GM23338 (cell line): ENCODE results near the gene ARHGEF28. TPM values are rescaled to one million over a fixed set of nuclear protein-coding genes. Genes with fewer than 3 reads are reported as not detected.

Experiments
- ATAC-seq: fragments of 200-7000 bp; cut with Tn5 transposase; 3 replicates; pipeline ENCODE4 v1.9.1; 2020
- DNase-seq: peaks from one replicate; pipeline ENCODE4 v3.0.0-alpha.2; 2015; ENCODE audit warnings: low spot score
- H2AFZ ChIP-seq: fragments of 200-600 bp; sonication (generic); 2 replicates; pipeline ENCODE4 v1.8.0; 2016; ENCODE audit warnings: antibody characterized with exemption, mild to moderate bottlenecking, moderate library complexity
- H3F3A ChIP-seq: fragments of 200-600 bp; sonication (generic); replicated peaks from 2 replicates; pipeline ENCODE4 v1.8.0; 2017; ENCODE audit warnings: antibody characterized with exemption, mixed run types, low read depth
- H3K27ac ChIP-seq: fragments of 200-600 bp; sonication (generic); 2 replicates; pipeline ENCODE4 v1.6.1; 2016; ENCODE audit warnings: low read depth
- H3K27me3 ChIP-seq: fragments of 200-600 bp; sonication (generic); 2 replicates; pipeline ENCODE4 v1.8.0; 2016; ENCODE audit warnings: mild to moderate bottlenecking, mixed run types, moderate library complexity; ENCODE audit not compliant: insufficient read depth
- H3K36me3 ChIP-seq: fragments of 200-600 bp; sonication (generic); 2 replicates; pipeline ENCODE4 v1.8.0; 2016; ENCODE audit warnings: mild to moderate bottlenecking; ENCODE audit not compliant: insufficient read depth
- H3K4me1 ChIP-seq: fragments of 200-600 bp; sonication (generic); 2 replicates; pipeline ENCODE4 v1.8.0; 2016; ENCODE audit warnings: mild to moderate bottlenecking, moderate library complexity; ENCODE audit not compliant: insufficient read depth
- H3K4me2 ChIP-seq: fragments of 200-600 bp; sonication (generic); 2 replicates; pipeline ENCODE4 v1.7.1; 2017; ENCODE audit warnings: mixed run types
- H3K4me3 ChIP-seq: fragments of 200-600 bp; sonication (generic); 2 replicates; pipeline ENCODE4 v1.6.1; 2016; ENCODE audit warnings: mixed run types
- H3K79me2 ChIP-seq: fragments of 200-600 bp; sonication (generic); replicated peaks from 2 replicates; pipeline ENCODE4 v1.8.0; 2017; ENCODE audit warnings: mild to moderate bottlenecking; ENCODE audit not compliant: insufficient read depth
- H3K9me2 ChIP-seq: fragments of 200-600 bp; sonication (generic); 2 replicates; pipeline ENCODE4 v1.8.0; 2017; ENCODE audit not compliant: insufficient read depth
- H4K20me1 ChIP-seq: fragments of 200-600 bp; sonication (generic); replicated peaks from 2 replicates; pipeline ENCODE4 v1.8.0; 2017; ENCODE audit warnings: mild to moderate bottlenecking; ENCODE audit not compliant: insufficient read depth
- H3K27ac Mint-ChIP-seq: 2 replicates; pipeline ENCODE4 v1.8.0; 2020; ENCODE audit warnings: inconsistent platforms, mild to moderate bottlenecking, moderate library complexity, mixed read lengths
- H3K27me3 Mint-ChIP-seq: 3 replicates; pipeline ENCODE4 v1.8.0; 2022; ENCODE audit warnings: low read depth, mild to moderate bottlenecking, moderate library complexity, mixed read lengths, inconsistent platforms; ENCODE audit not compliant: insufficient read depth, poor library complexity
- H3K36me3 Mint-ChIP-seq: 3 replicates; pipeline ENCODE4 v1.8.0; 2021; ENCODE audit warnings: low read depth, mild to moderate bottlenecking, inconsistent platforms, moderate library complexity, mixed read lengths
- H3K4me1 Mint-ChIP-seq: 3 replicates; pipeline ENCODE4 v1.8.0; 2020; ENCODE audit warnings: mild to moderate bottlenecking, inconsistent platforms, mixed read lengths
- H3K4me3 Mint-ChIP-seq: 3 replicates; pipeline ENCODE4 v1.8.0; 2021; ENCODE audit warnings: moderate library complexity, mild to moderate bottlenecking, inconsistent platforms, mixed read lengths
- H3K9me3 Mint-ChIP-seq: 3 replicates; pipeline ENCODE4 v1.8.0; 2020; ENCODE audit warnings: moderate library complexity, mild to moderate bottlenecking, inconsistent platforms, mixed read lengths
- CREB1 ChIP-seq: fragments of 250-450 bp; sonication (Bioruptor Pico); IDR thresholded peaks from 2 replicates; pipeline ENCODE4 v1.5.0; 2020; ENCODE audit warnings: low read depth, mild to moderate bottlenecking, moderate library complexity
- CTCF ChIP-seq, 2 experiments: fragments of 200-600 bp in 1 of 2; sonication (generic) in 1 of 2; conservative IDR thresholded peaks; 2 replicates each; pipeline versions ENCODE4 v1.5.1 to v1.6.1; 2016 to 2017; ENCODE audit warnings: antibody characterized with exemption in 2 of 2, low read depth in 2 of 2, mild to moderate bottlenecking in 2 of 2, moderate library complexity in 1 of 2
- ETS1 ChIP-seq: IDR thresholded peaks from 2 replicates; pipeline ENCODE4 v1.6.1; 2016; ENCODE audit warnings: antibody characterized with exemption
- EZH2 ChIP-seq: fragments of 200-600 bp; sonication (generic); IDR thresholded peaks from one replicate; pipeline ENCODE4 v1.8.0; 2017; ENCODE audit warnings: antibody characterized with exemption, mild to moderate bottlenecking, low read depth; ENCODE audit not compliant: unreplicated experiment
- EZH2phosphoT487 ChIP-seq: fragments of 200-600 bp; sonication (generic); IDR thresholded peaks from one replicate; pipeline ENCODE4 v1.8.1; 2018; ENCODE audit warnings: antibody characterized with exemption; ENCODE audit not compliant: unreplicated experiment
- NANOG ChIP-seq: IDR thresholded peaks from 2 replicates; pipeline ENCODE4 v1.6.1; 2016; ENCODE audit warnings: antibody characterized with exemption, borderline replicate concordance
- STAT1 ChIP-seq: IDR thresholded peaks from one replicate; pipeline ENCODE4 v1.6.1; 2016; ENCODE audit warnings: antibody characterized with exemption; ENCODE audit not compliant: unreplicated experiment
- ZNF114 ChIP-seq: fragments of 250-450 bp; sonication (Bioruptor Pico); IDR thresholded peaks from 2 replicates; pipeline ENCODE4 v1.5.0; 2020; ENCODE audit warnings: mild to moderate bottlenecking, moderate library complexity
- long read RNA-seq: library from polyadenylated mRNA; unstranded; transcript quantifications from one replicate; pipeline ENCODE4 v2.0.0, GENCODE V29; 2020; ENCODE audit not compliant: unreplicated experiment
- polyA plus RNA-seq: library from polyadenylated mRNA; unstranded; fragments of >200 nt; fragmentation: Nextera tagmentation; extraction: Ambion mirVana; gene quantifications from 2 replicates; pipeline ENCODE4 v1.2.1, GENCODE V29; 2016
- total RNA-seq: library from RNA; depleted of rRNA; stranded (reverse); fragments of >200 nt; shearing (Covaris generic); gene quantifications from 2 replicates; pipeline ENCODE4 v1.2.3, GENCODE V29; 2014; rRNA removed

ARHGEF28 gene, protein sequence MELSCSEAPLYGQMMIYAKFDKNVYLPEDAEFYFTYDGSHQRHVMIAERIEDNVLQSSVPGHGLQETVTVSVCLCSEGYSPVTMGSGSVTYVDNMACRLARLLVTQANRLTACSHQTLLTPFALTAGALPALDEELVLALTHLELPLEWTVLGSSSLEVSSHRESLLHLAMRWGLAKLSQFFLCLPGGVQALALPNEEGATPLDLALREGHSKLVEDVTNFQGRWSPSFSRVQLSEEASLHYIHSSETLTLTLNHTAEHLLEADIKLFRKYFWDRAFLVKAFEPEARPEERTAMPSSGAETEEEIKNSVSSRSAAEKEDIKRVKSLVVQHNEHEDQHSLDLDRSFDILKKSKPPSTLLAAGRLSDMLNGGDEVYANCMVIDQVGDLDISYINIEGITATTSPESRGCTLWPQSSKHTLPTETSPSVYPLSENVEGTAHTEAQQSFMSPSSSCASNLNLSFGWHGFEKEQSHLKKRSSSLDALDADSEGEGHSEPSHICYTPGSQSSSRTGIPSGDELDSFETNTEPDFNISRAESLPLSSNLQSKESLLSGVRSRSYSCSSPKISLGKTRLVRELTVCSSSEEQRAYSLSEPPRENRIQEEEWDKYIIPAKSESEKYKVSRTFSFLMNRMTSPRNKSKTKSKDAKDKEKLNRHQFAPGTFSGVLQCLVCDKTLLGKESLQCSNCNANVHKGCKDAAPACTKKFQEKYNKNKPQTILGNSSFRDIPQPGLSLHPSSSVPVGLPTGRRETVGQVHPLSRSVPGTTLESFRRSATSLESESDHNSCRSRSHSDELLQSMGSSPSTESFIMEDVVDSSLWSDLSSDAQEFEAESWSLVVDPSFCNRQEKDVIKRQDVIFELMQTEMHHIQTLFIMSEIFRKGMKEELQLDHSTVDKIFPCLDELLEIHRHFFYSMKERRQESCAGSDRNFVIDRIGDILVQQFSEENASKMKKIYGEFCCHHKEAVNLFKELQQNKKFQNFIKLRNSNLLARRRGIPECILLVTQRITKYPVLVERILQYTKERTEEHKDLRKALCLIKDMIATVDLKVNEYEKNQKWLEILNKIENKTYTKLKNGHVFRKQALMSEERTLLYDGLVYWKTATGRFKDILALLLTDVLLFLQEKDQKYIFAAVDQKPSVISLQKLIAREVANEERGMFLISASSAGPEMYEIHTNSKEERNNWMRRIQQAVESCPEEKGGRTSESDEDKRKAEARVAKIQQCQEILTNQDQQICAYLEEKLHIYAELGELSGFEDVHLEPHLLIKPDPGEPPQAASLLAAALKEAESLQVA (N-terminal part only)
- total RNA-seq (1.0 and 1.3 TPM in 2 replicates), polyA plus RNA-seq (0.39 and 0.64 TPM in 2 replicates)
- long read RNA-seq: 0 reads

DNA sequence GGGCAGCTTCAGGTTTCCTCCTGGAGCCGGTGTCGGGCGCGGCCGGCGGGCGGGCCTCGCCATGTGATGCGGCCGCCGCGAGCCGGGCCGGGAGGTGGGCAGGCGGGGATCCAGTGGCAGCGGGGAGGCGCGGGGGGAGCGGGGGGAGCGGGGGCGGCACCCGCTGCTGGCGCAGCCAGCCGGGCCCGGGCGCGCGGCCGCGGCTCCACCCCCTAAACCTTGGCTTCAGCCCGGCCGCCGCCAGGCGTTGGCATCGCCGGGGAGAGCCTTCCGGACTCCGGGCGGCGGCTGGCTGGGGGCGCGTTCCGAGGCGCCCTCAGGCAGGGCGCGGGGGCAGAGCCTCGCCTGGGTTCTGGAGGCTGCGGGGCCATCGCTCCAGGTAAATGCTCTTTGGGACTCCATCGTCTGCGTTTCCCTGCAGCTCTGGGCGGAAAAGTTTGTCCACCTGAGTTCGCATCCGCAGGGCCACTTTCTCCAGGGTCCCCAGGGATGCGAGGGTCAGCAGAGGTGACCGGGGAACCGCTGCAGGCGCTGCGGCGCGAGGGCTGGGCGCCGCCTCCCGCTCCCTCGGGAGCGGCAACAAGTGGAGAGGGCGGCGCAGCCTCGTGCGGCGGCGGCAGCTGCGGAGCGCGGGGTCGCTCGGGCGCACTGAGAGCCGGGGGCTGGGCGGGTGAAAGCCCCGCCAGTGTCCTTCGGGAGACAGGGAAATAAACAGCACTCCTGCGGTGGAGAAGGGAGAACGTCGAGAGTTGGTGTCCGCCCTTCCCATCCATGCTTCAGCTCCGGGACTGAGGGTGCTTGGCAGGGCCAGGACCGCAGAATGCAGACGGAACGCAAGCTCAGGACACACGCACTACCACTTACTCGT lies at the start of gene ARHGEF28:
Gene ARHGEF28 (plus strand): TSS at position 253 of the 868 bp plus-strand sequence. CDS start 58,656 bp downstream, outside the sequence.
- DNase-seq: peak; percentile 72
- Mint-ChIP-seq H3K27me3 (peaks cover 15% of the 10 kb centered on the region), H3K4me3 (peak within 1 kb of the TSS; percentile 71), H3K27ac (no peak within 1 kb of the TSS), H3K36me3 (no peaks in the 10 kb centered on the region), H3K9me3 (no peaks in the 10 kb centered on the region), H3K4me1 (peaks cover 19% of the 10 kb centered on the region)
- no peaks in the 10 kb centered on the region for H3K36me3 ChIP-seq
- no peaks in the 10 kb centered on the region for H3K9me2 ChIP-seq
- H3K27ac ChIP-seq: no peak within 1 kb of the TSS
- H4K20me1 ChIP-seq: no peaks in the 10 kb centered on the region
- peak within 1 kb of the TSS; percentile 98 for H2AFZ ChIP-seq
- peak within 1 kb of the TSS; percentile 75 for H3K4me3 ChIP-seq
- H3K27me3 ChIP-seq: peaks cover 42% of the 10 kb centered on the region
- H3K4me1 ChIP-seq: peaks cover 30% of the 10 kb centered on the region
- H3K4me2 ChIP-seq: peak within 1 kb of the TSS; percentile 93
- H3K79me2 ChIP-seq: no peaks in the 10 kb centered on the region
- TF ChIP-seq NANOG (no peak), CREB1 (CRISPR knock-in tag) (no peak), EZH2 (peak; percentile 31), ETS1 (no peak)
- peaks cover 7% of the 10 kb centered on the region; the same call in 1 of the 2 replicates for H3F3A ChIP-seq
- peak; percentile 79 for ATAC-seq

DNA sequence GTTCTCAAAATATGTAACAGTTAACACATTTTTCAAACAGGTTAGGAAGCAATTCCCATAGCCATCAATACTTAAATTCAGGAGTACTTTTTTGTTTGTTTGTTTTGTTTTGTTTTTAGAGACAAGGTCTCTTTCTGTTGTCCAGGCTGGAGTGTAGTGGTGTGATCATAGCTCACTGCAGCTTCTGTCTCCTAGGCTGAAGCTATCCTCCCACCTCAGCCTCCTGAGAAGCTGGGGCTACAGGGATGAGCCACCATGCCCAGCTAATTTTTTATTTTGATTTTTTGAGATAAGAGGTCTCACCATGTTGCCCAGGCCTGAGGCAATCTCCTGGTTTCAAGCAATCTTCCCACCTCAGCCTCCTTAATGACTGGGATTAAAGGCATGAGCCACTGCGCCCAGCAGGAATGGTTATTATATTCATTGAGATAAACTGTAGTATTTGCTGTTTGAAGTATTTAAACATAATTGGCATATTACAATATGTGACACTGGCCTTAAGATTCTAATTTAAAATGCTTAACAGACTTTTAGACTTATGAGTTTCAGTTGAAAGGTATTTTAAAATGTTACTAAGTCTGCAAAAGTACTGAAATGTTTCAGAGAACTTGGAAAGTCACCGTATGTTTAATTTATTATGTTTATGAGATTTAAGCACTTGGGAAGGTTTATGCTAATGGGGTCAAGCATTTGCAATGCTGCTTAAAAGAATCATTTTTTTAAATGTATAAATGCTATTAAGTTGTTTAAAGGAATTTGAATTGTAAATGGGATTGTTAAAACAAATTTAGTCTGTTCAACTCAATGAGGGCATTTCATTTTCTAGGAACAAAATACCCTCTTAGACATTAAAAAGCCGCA lies 43.5 kb upstream of the ARHGEF28 start:
- H3K27ac Mint-ChIP-seq: no peak overlapping the region
- Histone ChIP-seq H3K79me2 (no peaks in the 10 kb centered on the region; the same call in 1 of the 2 replicates), H3K4me1 (no peaks in the 10 kb centered on the region), H3K27ac (no peak overlapping the region), H3F3A (no peaks in the 10 kb centered on the region), H3K9me2 (no peaks in the 10 kb centered on the region; the same call in 1 of the 2 replicates), H3K4me3 (no peak overlapping the region), H3K27me3 (no peaks in the 10 kb centered on the region), H3K36me3 (peaks cover 45% of the 10 kb centered on the region), H2AFZ (no peak overlapping the region), H3K4me2 (no peak overlapping the region), H4K20me1 (peaks cover 12% of the 10 kb centered on the region; the same call in 1 of the 2 replicates)
- peaks cover 29% of the 10 kb centered on the region for H3K36me3 Mint-ChIP-seq
- H3K9me3 Mint-ChIP-seq: no peaks in the 10 kb centered on the region
- DNase-seq (no peak), ATAC-seq (no peak)
- no peak overlapping the region for H3K4me3 Mint-ChIP-seq
- H3K4me1 Mint-ChIP-seq: no peaks in the 10 kb centered on the region
- H3K27me3 Mint-ChIP-seq: peaks cover under 1% of the 10 kb centered on the region
- TF ChIP-seq ETS1 (no peak), ZNF114 (CRISPR knock-in tag) (no peak), EZH2phosphoT487 (no peak), CTCF (conservative IDR thresholded peaks at IDR 0.05; ENCODE audit: low read depth in 2 of 2) (no peak), STAT1 (no peak)
